ENCODE data around the gene ANKLE2.

Gene ANKLE2

GRCh38 chr12:132715874-132716273 is 45.8 kb downstream of the ANKLE2 start:
- H3K4me3 ChIP-seq (ENCODE audit: low read depth, low read length), result no peak overlapping the region
- DNase-seq (ENCODE audit: low read depth), result no peak
- TF ChIP-seq CTCF (IDR thresholded peaks at IDR 0.05; ENCODE audit: low read depth, low read length, missing control alignments), result no peak

DNA sequence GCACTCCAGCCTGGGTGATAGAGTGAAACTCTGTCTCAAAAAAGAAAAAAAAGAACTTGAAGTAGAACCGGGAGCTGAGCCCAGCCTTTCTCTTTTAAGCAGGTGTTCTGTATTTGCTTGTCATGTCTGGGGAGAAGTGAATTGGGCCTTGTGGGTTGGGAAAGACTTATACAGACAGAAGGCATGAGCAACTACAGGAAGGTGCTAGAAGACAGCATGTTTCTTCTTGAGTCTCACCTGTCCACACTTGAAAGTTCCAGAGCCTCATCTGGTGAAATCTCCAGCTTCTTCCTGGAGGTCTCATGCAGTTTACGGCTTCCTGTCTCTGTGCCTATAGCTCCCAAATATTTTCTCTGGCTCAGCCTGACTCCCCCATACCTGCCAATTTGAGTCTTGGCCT is 48.5 kb downstream of the ANKLE2 start:
- DNase-seq (ENCODE audit: low read depth), result no peak
- no peak for TF ChIP-seq CTCF (IDR thresholded peaks at IDR 0.05; ENCODE audit: low read depth, low read length, missing control alignments)
- H3K4me3 ChIP-seq (ENCODE audit: low read depth, low read length), result no peak overlapping the region

GRCh38 chr12:132711080-132711843 is 50.4 kb downstream of the ANKLE2 start:
- DNase-seq (ENCODE audit: low read depth), result no peak
- peak overlapping the region; percentile 71 for H3K4me3 ChIP-seq (ENCODE audit: low read depth, low read length)
- no peak for TF ChIP-seq CTCF (IDR thresholded peaks at IDR 0.05; ENCODE audit: low read depth, low read length, missing control alignments)

DNA sequence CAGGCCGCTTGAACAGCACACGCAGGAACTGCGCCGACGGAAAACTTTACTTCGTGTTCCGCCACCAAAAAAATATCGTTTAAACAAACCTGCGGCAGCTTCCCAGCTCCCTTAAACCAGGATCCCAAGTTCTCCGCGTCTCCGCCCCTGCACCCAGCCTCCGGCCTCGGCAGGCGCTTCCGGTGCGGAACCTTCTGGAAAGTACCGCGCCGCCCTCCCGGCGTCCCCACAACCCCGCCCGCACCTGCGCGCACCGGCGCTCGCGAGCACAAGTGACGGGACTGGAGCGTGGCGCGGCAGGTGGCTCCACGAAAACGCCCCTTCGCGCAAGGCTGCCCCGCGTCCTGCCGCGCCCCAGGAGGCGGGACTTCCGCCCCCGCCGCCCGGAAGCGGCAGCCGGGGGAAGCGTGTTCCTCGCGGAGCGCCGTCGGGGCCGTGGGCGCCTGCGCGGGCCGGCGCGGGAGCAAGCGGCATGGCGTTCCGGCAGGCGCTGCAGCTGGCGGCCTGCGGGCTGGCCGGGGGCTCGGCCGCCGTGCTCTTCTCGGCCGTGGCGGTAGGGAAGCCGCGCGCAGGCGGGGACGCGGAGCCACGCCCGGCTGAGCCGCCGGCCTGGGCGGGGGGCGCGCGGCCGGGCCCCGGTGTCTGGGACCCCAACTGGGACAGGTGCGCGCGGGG is 51.1 kb downstream of the ANKLE2 start, which contains the start of gene PGAM5:
Gene PGAM5 (plus strand): TSS at position 438 of the 675 bp plus-strand sequence. CDS start 35 bp downstream, at position 473.
- TF ChIP-seq CTCF (IDR thresholded peaks at IDR 0.05; ENCODE audit: low read depth, low read length, missing control alignments), result no peak
- peak within 1 kb of the TSS; percentile 71 for H3K4me3 ChIP-seq (ENCODE audit: low read depth, low read length)
- DNase-seq (ENCODE audit: low read depth), result peak; percentile 80

GRCh38 chr12:132710043-132710404 is 51.6 kb downstream of the ANKLE2 start:
- no peak for DNase-seq (ENCODE audit: low read depth)
- no peak for TF ChIP-seq CTCF (IDR thresholded peaks at IDR 0.05; ENCODE audit: low read depth, low read length, missing control alignments)
- H3K4me3 ChIP-seq (ENCODE audit: low read depth, low read length), result peak overlapping the region; percentile 71

- no peak for DNase-seq (ENCODE audit: low read depth)
- TF ChIP-seq CTCF (IDR thresholded peaks at IDR 0.05; ENCODE audit: low read depth, low read length, missing control alignments), result no peak
- no peak overlapping the region for H3K4me3 ChIP-seq (ENCODE audit: low read depth, low read length)
Measured at GRCh38 chr12:132708150-132708549, 53.5 kb downstream of the ANKLE2 start.

Measured in GM12864 (cell line).